Trophoblast cell (in vitro differentiated cells and primary cell): ENCODE data around the gene CEACAM5.
A peak's percentile ranks its signal among the peaks of the same experiment; 100 is the strongest.
"Not testable (repeated sequence)": the region's sequence is repeated elsewhere in the genome, so short reads cannot be mapped to it uniquely, and the experiment has no call there.

Experiments
- DNase-seq, 2 donors: peaks; one replicate each; pipeline ENCODE4 v3.0.0-alpha.2; 2016
- H2AFZ ChIP-seq: 2 replicates; pipeline ENCODE4 v1.6.1; 2013; ENCODE audit warnings: low read length, moderate library complexity, mild to moderate bottlenecking; ENCODE audit not compliant: insufficient read depth, poor library complexity
- H2AK5ac ChIP-seq: 2 replicates; pipeline ENCODE4 v1.6.1; 2013; ENCODE audit warnings: mild to moderate bottlenecking, low read length
- H2BK120ac ChIP-seq: 2 replicates; pipeline ENCODE4 v1.6.1; 2013; ENCODE audit warnings: low read length, mild to moderate bottlenecking, moderate library complexity; ENCODE audit not compliant: insufficient read depth, poor library complexity
- H2BK12ac ChIP-seq: 2 replicates; pipeline ENCODE4 v1.6.1; 2013; ENCODE audit warnings: mild to moderate bottlenecking, low read length, moderate library complexity
- H2BK5ac ChIP-seq: 2 replicates; pipeline ENCODE4 v1.6.1; 2013; ENCODE audit warnings: low read length, low read depth, moderate library complexity, mild to moderate bottlenecking; ENCODE audit not compliant: poor library complexity
- H3K14ac ChIP-seq: 2 replicates; pipeline ENCODE4 v1.6.1; 2013; ENCODE audit warnings: mild to moderate bottlenecking, low read length
- H3K18ac ChIP-seq: 2 replicates; pipeline ENCODE4 v1.6.1; 2013; ENCODE audit warnings: mild to moderate bottlenecking, low read length
- H3K23ac ChIP-seq: 2 replicates; pipeline ENCODE4 v1.6.1; 2013; ENCODE audit warnings: low read length
- H3K27ac ChIP-seq: 2 replicates; pipeline ENCODE4 v1.5.1; 2013; ENCODE audit warnings: low read depth, mild to moderate bottlenecking, inconsistent platforms, low read length, moderate library complexity
- H3K27me3 ChIP-seq: 2 replicates; pipeline ENCODE4 v1.6.1; 2013; ENCODE audit warnings: inconsistent platforms, mild to moderate bottlenecking, low read length, moderate library complexity; ENCODE audit not compliant: insufficient read depth
- H3K36me3 ChIP-seq, 2 experiments: 1 replicate in 1 of 2; 2 replicates in 1 of 2; pipeline ENCODE4 v1.6.1; 2013; ENCODE audit warnings: low read length in 2 of 2, mild to moderate bottlenecking in 2 of 2, moderate library complexity in 1 of 2; ENCODE audit not compliant: insufficient read depth in 2 of 2, control insufficient read depth in 1 of 2
- H3K4ac ChIP-seq: 2 replicates; pipeline ENCODE4 v1.6.1; 2013; ENCODE audit warnings: low read depth, mild to moderate bottlenecking, low read length, moderate library complexity
- H3K4me1 ChIP-seq, 2 experiments: 1 replicate in 1 of 2; 2 replicates in 1 of 2; pipeline ENCODE4 v1.6.1; 2013; ENCODE audit warnings: low read length in 2 of 2, mild to moderate bottlenecking in 2 of 2, moderate library complexity in 1 of 2; ENCODE audit not compliant: insufficient read depth in 2 of 2, control insufficient read depth in 1 of 2
- H3K4me2 ChIP-seq: 2 replicates; pipeline ENCODE4 v1.6.1; 2013; ENCODE audit warnings: inconsistent platforms, mild to moderate bottlenecking, low read length, moderate library complexity
- H3K4me3 ChIP-seq: 2 replicates; pipeline ENCODE4 v1.5.1; 2013; ENCODE audit warnings: mild to moderate bottlenecking, low read depth, low read length, inconsistent platforms
- H3K79me1 ChIP-seq: one replicate; pipeline ENCODE4 v1.6.1; 2013; ENCODE audit warnings: low read length
- H3K79me2 ChIP-seq: 2 replicates; pipeline ENCODE4 v1.6.1; 2013; ENCODE audit warnings: low read length, mild to moderate bottlenecking; ENCODE audit not compliant: control insufficient read depth, insufficient read depth, poor library complexity
- H3K9ac ChIP-seq: 2 replicates; pipeline ENCODE4 v1.6.1; 2013; ENCODE audit warnings: mild to moderate bottlenecking, low read length
- H3K9me3 ChIP-seq: 2 replicates; pipeline ENCODE4 v1.6.1; 2013; ENCODE audit warnings: low read depth, mild to moderate bottlenecking, control low read depth, inconsistent platforms, low read length; ENCODE audit not compliant: insufficient read depth
- H4K12ac ChIP-seq: 2 replicates; pipeline ENCODE4 v1.6.1; 2013; ENCODE audit warnings: low read depth, mild to moderate bottlenecking, low read length, moderate library complexity
- H4K8ac ChIP-seq: 2 replicates; pipeline ENCODE4 v1.6.1; 2013; ENCODE audit warnings: low read depth, mild to moderate bottlenecking, low read length, moderate library complexity
- H4K91ac ChIP-seq: one replicate; pipeline ENCODE4 v1.6.1; 2013; ENCODE audit warnings: low read depth, mild to moderate bottlenecking, low read length, moderate library complexity
- WGBS: extraction: QIAGEN DNeasy Blood & Tissue Kit; methylation state at CpG from one replicate; pipeline ENCODE4 v1.1.7; 2013; ENCODE audit warnings: missing lambda C conversion rate; ENCODE audit not compliant: insufficient read length, insufficient coverage; ENCODE audit errors: extremely low coverage; 5-methylcytosine and 5-hydroxymethylcytosine counted together

The CEACAM5 gene

DNA sequence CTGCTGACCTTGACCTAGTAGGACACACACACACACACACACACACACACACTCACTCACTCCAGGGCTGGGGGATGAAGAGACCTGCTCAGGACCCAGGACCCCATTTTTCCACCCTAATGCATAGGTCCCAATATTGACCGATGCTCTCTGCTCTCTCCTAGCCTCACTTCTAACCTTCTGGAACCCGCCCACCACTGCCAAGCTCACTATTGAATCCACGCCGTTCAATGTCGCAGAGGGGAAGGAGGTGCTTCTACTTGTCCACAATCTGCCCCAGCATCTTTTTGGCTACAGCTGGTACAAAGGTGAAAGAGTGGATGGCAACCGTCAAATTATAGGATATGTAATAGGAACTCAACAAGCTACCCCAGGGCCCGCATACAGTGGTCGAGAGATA is 1.1 kb downstream of the CEACAM5 start:
- H3K23ac ChIP-seq, H3K27ac ChIP-seq, H2BK120ac ChIP-seq, H3K9ac ChIP-seq, H3K79me1 ChIP-seq, H3K79me2 ChIP-seq, H3K36me3 ChIP-seq, H3K4me1 ChIP-seq, H3K4me3 ChIP-seq, H4K12ac ChIP-seq, H2AFZ ChIP-seq, H2AK5ac ChIP-seq, H2BK12ac ChIP-seq, H3K4me2 ChIP-seq, H3K14ac ChIP-seq, H3K4ac ChIP-seq, H2BK5ac ChIP-seq, H4K91ac ChIP-seq, H3K18ac ChIP-seq, H4K8ac ChIP-seq, DNase-seq, H3K27me3 ChIP-seq: not testable (repeated sequence)
- no CpG with 5 or more reads among the region's 8 CpGs for WGBS
- H3K9me3 ChIP-seq, result peaks cover 54% of the 10 kb centered on the region

GRCh38 chr19:41709951-41710645 is 1.7 kb downstream of the CEACAM5 start:
- no peak overlapping the region for H2AK5ac ChIP-seq
- no peak overlapping the region for H2AFZ ChIP-seq
- no peak overlapping the region for H4K91ac ChIP-seq

GRCh38 chr19:41711376-41712261 is 3.2 kb downstream of the CEACAM5 start:
- Histone ChIP-seq H2BK12ac (no peak overlapping the region), H4K8ac (no peak overlapping the region), H2AK5ac (no peak overlapping the region), H3K27me3 (no peaks in the 10 kb centered on the region), H3K4me2 (no peak overlapping the region), H2BK120ac (no peak overlapping the region), H3K9ac (peak overlapping the region; percentile 49), H3K27ac (no peak overlapping the region), H3K4ac (no peak overlapping the region), H4K12ac (no peak overlapping the region), H3K4me3 (no peak overlapping the region), H3K4me1 (no peaks in the 10 kb centered on the region), H4K91ac (no peak overlapping the region), H3K18ac (no peak overlapping the region), H3K79me2 (no peaks in the 10 kb centered on the region), H3K36me3 (no peaks in the 10 kb centered on the region), H3K14ac (no peak overlapping the region), H2BK5ac (no peak overlapping the region), H3K79me1 (no peaks in the 10 kb centered on the region), H3K23ac (no peak overlapping the region), H3K9me3 (peaks cover 60% of the 10 kb centered on the region), H2AFZ (no peak overlapping the region)
- WGBS, result no CpG with 5 or more reads among the region's 13 CpGs
- DNase-seq, result no peak

More at GRCh38 chr19:41709951-41710645, 1.7 kb downstream of the CEACAM5 start:
- H2BK12ac ChIP-seq, result no peak overlapping the region
- H3K4me2 ChIP-seq, result no peak overlapping the region
- H3K9ac ChIP-seq, result no peak overlapping the region
- no peak overlapping the region for H2BK5ac ChIP-seq
- no peak overlapping the region for H3K4me3 ChIP-seq
- no peak overlapping the region for H4K8ac ChIP-seq
- H3K14ac ChIP-seq, result no peak overlapping the region
- H3K4ac ChIP-seq, result no peak overlapping the region
- H3K9me3 ChIP-seq, result peaks cover 57% of the 10 kb centered on the region
- H2BK120ac ChIP-seq, result no peak overlapping the region
- H3K27me3 ChIP-seq, result no peaks in the 10 kb centered on the region
- no peaks in the 10 kb centered on the region for H3K79me2 ChIP-seq
- no peak overlapping the region for H3K18ac ChIP-seq
- no peak overlapping the region for H3K23ac ChIP-seq
- no CpG with 5 or more reads among the region's 8 CpGs for WGBS
- H4K12ac ChIP-seq, result no peak overlapping the region
- no peaks in the 10 kb centered on the region for H3K4me1 ChIP-seq
- no peaks in the 10 kb centered on the region for H3K79me1 ChIP-seq
- DNase-seq, result no peak
- no peaks in the 10 kb centered on the region for H3K36me3 ChIP-seq
- no peak overlapping the region for H3K27ac ChIP-seq

DNA sequence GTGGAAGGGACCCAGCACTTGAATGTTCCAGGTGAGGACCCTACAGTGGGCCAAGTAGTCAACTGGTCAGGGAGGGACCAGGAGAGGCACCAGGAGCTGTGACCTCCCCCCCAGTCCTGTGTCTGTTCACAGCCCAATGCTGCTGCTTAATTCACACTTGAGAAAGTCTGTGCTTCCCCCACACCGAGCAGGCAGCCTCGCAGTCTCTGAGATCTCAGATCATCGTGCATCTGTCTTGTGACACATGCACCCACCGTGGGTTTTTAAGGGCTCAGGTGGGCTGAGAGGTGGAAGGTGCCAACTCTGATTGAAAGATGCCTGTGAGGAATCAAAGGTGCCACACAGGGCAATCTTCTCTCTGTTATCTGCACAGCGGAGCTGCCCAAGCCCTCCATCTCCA is 6.2 kb downstream of the CEACAM5 start:
- Histone ChIP-seq H2AFZ (no peak overlapping the region), H3K27ac (no peak overlapping the region), H2BK12ac (no peak overlapping the region), H3K9me3 (peaks cover 61% of the 10 kb centered on the region), H2BK5ac (no peak overlapping the region), H3K18ac (no peak overlapping the region), H4K12ac (no peak overlapping the region), H3K36me3 (no peaks in the 10 kb centered on the region), H3K14ac (no peak overlapping the region), H3K79me1 (no peaks in the 10 kb centered on the region), H3K9ac (no peak overlapping the region), H2AK5ac (no peak overlapping the region), H3K4me2 (no peak overlapping the region), H3K79me2 (no peaks in the 10 kb centered on the region), H2BK120ac (no peak overlapping the region), H3K27me3 (no peaks in the 10 kb centered on the region), H3K4ac (no peak overlapping the region), H4K8ac (no peak overlapping the region), H3K4me1 (no peaks in the 10 kb centered on the region), H3K4me3 (no peak overlapping the region), H3K23ac (no peak overlapping the region), H4K91ac (no peak overlapping the region)
- DNase-seq, result no peak
- no CpG with 5 or more reads among the region's 5 CpGs for WGBS
